GM12801 (cell line): ENCODE measurements around the gene FRMD4A.

ENCODE experiments used
- TF ChIP-seq, protein P1 (sequence below): IDR thresholded peaks from one replicate; pipeline ENCODE4 v1.5.1; 2011; ENCODE audit warnings: control low read depth; ENCODE audit not compliant: insufficient read length; ENCODE audit errors: extremely low read depth

The FRMD4A gene

DNA sequence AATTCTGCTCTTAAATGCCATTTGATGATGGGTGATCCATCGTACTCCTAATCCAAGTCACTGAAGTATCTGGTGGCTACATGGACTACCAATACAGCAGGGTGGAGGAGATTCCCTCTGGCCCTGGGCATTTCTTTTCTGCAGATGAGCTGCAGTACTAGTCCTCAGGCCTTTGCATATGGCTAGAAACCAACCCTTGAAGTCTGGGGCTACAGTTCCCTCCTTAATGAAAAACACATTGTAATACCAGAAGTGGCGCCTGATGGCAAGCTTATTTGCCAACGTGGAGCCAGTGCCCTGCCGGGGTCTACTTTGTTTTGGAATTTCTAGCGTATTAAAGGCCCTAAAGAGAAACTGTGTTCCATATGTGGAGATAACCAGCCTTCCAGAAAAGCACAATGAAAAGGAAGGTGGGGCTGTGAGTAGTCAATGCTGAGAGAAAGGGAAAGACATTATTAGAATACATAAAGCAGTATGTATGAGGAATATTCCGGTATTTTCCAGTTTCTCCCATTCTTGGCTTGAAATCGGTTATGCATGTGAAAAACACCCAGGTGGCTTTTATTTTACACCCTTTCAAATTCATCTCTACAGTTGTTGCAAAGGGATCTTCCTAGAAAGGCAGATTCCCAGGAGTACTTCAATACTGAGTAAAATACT is 375.2 kb downstream of the FRMD4A start:
- TF ChIP-seq, protein P1, sequence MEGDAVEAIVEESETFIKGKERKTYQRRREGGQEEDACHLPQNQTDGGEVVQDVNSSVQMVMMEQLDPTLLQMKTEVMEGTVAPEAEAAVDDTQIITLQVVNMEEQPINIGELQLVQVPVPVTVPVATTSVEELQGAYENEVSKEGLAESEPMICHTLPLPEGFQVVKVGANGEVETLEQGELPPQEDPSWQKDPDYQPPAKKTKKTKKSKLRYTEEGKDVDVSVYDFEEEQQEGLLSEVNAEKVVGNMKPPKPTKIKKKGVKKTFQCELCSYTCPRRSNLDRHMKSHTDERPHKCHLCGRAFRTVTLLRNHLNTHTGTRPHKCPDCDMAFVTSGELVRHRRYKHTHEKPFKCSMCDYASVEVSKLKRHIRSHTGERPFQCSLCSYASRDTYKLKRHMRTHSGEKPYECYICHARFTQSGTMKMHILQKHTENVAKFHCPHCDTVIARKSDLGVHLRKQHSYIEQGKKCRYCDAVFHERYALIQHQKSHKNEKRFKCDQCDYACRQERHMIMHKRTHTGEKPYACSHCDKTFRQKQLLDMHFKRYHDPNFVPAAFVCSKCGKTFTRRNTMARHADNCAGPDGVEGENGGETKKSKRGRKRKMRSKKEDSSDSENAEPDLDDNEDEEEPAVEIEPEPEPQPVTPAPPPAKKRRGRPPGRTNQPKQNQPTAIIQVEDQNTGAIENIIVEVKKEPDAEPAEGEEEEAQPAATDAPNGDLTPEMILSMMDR = no peak

DNA sequence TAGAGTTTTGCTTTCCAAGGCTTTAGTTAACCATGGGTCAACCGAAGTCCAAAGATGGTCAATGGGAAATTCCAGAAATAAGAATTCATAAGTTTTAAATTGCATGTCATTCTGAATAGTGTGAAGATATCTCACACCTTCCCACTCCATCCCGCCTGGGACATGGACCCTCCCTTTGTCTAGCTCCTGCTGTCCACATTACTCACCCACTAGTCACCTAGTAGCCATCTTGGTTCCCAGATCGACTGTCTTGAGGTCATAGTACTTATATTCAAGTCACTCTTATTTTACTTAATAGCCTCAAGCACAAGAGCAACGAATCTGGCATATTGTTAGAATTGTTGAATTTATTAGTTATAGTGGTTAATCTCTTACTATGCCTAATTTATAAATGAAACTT is 377.4 kb downstream of the FRMD4A start:
- TF ChIP-seq, protein P1 = no peak

DNA sequence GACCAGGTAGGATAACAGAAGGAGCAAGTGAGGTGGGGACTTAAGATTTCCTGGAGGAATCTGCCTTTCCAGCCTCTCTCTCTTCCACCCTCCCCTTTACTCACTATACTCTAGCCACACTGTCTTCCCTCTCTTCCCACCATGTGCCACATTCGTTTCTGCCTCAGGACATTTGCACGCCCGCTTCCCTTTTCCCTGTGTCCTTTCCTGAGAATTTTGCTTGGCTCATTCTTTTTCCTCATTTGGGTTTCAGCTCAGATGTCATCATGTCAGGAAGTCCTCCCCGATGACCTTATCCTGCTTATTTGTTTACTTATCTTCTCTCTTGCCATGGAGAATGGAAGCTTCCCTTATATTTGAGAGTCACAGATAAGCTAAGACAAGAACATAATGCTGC is 380.2 kb downstream of the FRMD4A start:
- TF ChIP-seq, protein P1 = no peak

DNA sequence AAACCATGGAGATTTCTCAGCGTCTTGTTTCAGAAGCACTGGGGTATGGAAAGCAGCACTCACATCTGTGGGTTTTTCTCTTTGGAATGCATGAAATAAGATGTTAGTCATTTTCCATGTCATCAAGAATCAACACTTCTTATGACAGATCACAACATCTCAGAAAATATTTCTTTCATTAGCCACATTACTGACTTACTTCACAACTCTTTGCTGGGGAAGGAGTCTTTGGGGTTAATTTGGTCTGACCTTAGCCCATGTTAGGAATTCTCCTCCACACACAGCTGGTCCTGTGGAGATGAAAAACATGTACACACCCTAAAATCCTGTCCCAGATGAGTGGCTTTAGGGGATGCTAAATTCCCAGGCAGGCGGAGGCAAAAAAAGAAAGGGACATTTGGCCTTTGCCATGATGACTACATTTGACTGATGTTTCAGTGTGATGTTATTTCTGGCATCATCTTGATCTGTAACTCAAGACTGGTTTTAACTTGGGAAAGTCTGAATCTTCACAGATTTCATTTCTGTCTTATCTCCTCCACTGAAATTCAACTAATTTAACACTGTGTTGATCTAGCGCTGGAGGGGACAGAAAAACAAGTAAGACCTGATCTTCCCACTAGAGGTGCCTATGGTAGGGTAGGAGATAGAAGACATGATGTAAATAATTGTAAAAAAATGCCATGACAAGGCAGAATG is 380.7 kb downstream of the FRMD4A start:
- TF ChIP-seq, protein P1 = no peak

DNA sequence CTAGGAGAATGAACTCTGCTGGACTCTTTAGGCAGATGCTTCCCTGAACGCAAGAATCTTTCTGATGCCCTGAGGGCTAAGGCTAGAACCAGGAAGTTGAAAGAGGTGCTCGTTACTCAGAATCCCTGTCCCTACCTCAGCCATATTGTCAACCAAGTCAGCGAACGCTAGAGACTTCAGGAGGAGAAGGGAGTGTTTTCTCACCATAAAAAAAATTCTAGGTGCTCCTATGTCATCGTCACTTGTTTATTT is 384.6 kb downstream of the FRMD4A start:
- TF ChIP-seq, protein P1 = no peak

DNA sequence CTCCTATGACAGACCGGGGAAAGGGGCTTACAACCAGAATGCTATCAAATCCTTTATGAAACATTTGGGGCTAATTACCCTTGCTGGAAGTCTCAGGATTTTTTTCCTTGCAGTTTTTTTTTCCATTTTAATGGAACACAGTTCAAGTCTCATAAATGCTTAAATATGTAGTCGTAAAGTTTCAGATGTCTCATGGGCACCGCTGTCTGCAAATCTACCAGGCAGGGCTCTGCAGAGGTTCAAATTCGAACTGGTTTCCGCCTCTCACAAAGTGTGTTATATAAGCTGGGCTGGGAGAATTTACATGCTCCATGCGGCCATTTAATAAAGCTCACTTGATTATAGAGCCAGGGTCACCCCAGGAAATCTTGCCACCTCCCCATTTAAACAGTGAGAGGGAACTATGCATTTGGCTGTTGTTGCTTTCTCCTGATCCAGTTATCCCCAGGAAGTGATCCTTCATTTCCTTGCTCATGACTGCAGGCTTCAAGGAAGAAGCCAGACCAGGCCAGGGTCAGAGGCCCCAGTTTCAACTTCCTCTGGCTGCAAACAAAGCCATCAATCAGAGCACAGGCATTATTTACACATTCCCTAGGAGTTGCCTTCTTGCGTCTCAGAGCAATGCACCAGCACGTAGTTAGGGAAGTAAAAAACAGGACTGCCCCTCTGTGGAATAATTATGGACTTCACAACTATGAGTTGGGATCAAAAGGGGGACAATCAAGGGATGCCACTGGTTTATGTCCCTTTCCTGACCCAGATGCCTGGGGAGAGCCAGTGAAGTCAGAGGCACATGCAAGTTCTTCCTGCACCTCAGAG is 385.1 kb downstream of the FRMD4A start:
- TF ChIP-seq, protein P1 = no peak

DNA sequence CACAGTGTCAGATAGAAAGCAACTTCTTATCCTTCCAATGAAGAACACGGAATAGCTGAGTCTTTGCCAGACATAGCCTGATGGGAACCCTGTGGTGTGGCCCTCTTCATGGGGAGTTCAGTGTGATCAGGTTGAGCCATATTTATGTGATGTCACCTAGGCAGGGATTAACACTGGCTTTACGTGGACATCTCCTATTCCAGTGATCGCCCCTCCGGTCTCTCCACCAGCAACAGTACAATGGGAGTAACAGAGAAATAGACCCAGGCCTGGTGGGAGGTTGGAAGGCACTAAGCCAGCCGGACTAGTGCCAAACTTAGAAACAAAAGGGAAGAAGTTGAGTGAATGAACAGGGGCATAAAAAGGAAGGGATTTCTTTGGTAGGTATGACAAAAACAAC is 385.9 kb downstream of the FRMD4A start:
- TF ChIP-seq, protein P1 = no peak
